Ammon's horn (tissue), 1 donor: ENCODE data around the gene CLEC4F.
"Not testable (repeated sequence)": the region's sequence is repeated elsewhere in the genome, so short reads cannot be mapped to it uniquely, and the experiment has no call there.

Experiments used
- DNase-seq: peaks from one replicate; pipeline ENCODE4 v3.0.0-alpha.2; 2016; ENCODE audit warnings: low spot score

The CLEC4F gene

GRCh38 chr2:70826696-70827350, 6.4 kb upstream of the CLEC4F start:
- no peak for DNase-seq

- DNase-seq = no peak
Measured at GRCh38 chr2:70823249-70823648, 2.9 kb upstream of the CLEC4F start.

GRCh38 chr2:70822843-70823242, 2.4 kb upstream of the CLEC4F start:
- DNase-seq = no peak

- DNase-seq = no peak
Measured at GRCh38 chr2:70817284-70817954, 3.0 kb downstream of the CLEC4F start.

GRCh38 chr2:70816726-70817125, 3.7 kb downstream of the CLEC4F start:
- DNase-seq = no peak

GRCh38 chr2:70808983-70809958, 11.1 kb downstream of the CLEC4F start:
- no peak for DNase-seq

- DNase-seq = no peak
Measured at GRCh38 chr2:70807828-70808118, 12.6 kb downstream of the CLEC4F start.

- no peak for DNase-seq
Measured at GRCh38 chr2:70807102-70807827, 13.1 kb downstream of the CLEC4F start.

GRCh38 chr2:70806620-70807019, 13.8 kb downstream of the CLEC4F start:
- DNase-seq = no peak

- DNase-seq = no peak
Measured at GRCh38 chr2:70806013-70806412, 14.4 kb downstream of the CLEC4F start.

GRCh38 chr2:70801607-70802263, 18.7 kb downstream of the CLEC4F start:
- DNase-seq = no peak

- DNase-seq = no peak
Measured at GRCh38 chr2:70799706-70800105, 20.7 kb downstream of the CLEC4F start.

- DNase-seq = not testable (repeated sequence)
Measured at GRCh38 chr2:70797996-70798395, 22.4 kb downstream of the CLEC4F start.

- no peak for DNase-seq
Measured at GRCh38 chr2:70797506-70797905, 22.9 kb downstream of the CLEC4F start.

- no peak for DNase-seq
Measured at GRCh38 chr2:70796262-70796661, 24.1 kb downstream of the CLEC4F start.

GRCh38 chr2:70795164-70795995, 25.0 kb downstream of the CLEC4F start:
- DNase-seq = no peak

- peak; percentile 18 for DNase-seq
Measured at GRCh38 chr2:70793450-70793849, 26.9 kb downstream of the CLEC4F start.

- DNase-seq = no peak
Measured at GRCh38 chr2:70790136-70790828, 30.1 kb downstream of the CLEC4F start, which contains the start of gene FIGLA. Gene FIGLA (minus strand): TSS chr2:70790643. CDS start chr2:70790638, 5 bp downstream.

- DNase-seq = peak; percentile 84
Measured at GRCh38 chr2:70789304-70790135, 30.9 kb downstream of the CLEC4F start.
